Ishikawa (cell line): ENCODE results near the gene TSPAN9.

Source experiments
- CEBPB ChIP-seq: IDR thresholded peaks from 2 replicates; pipeline ENCODE4 v1.6.1; 2012
- CREB1 ChIP-seq: IDR thresholded peaks from 2 replicates; pipeline ENCODE4 v1.6.1; 2012; ENCODE audit warnings: low read depth
- EGR1 ChIP-seq: IDR thresholded peaks from 2 replicates; pipeline ENCODE4 v1.6.1; 2012
- EP300 ChIP-seq: IDR thresholded peaks from 2 replicates; pipeline ENCODE4 v1.6.1; 2012; ENCODE audit warnings: borderline replicate concordance
- FOXM1 ChIP-seq: IDR thresholded peaks from 2 replicates; pipeline ENCODE4 v1.6.1; 2012; ENCODE audit warnings: low read depth, borderline replicate concordance
- NFIC ChIP-seq: IDR thresholded peaks from 2 replicates; pipeline ENCODE4 v1.6.1; 2012
- RAD21 ChIP-seq: IDR thresholded peaks from 2 replicates; pipeline ENCODE4 v1.6.1; 2012; ENCODE audit warnings: low read depth
- TAF1 ChIP-seq: IDR thresholded peaks from 2 replicates; pipeline ENCODE4 v1.6.1; 2012; ENCODE audit warnings: low read depth, mild to moderate bottlenecking
- TCF12 ChIP-seq: IDR thresholded peaks from 2 replicates; pipeline ENCODE4 v1.6.1; 2012; ENCODE audit warnings: low read depth
- TEAD4 ChIP-seq: IDR thresholded peaks from 2 replicates; pipeline ENCODE4 v1.6.1; 2012
- YY1 ChIP-seq: IDR thresholded peaks from 2 replicates; pipeline ENCODE4 v1.6.1; 2012; ENCODE audit warnings: low read depth
- ZBTB7A ChIP-seq: IDR thresholded peaks from 2 replicates; pipeline ENCODE4 v1.6.1; 2012; ENCODE audit warnings: low read depth
- TF ChIP-seq, protein P1 (sequence below): IDR thresholded peaks from 2 replicates; pipeline ENCODE4 v1.6.1; 2012
- TF ChIP-seq, protein P2 (sequence below): IDR thresholded peaks from 2 replicates; pipeline ENCODE4 v1.6.1; 2012; ENCODE audit warnings: low read depth, mild to moderate bottlenecking
- TF ChIP-seq, protein P3 (sequence below): IDR thresholded peaks from 2 replicates; pipeline ENCODE4 v1.6.1; 2012

TSPAN9 gene

DNA sequence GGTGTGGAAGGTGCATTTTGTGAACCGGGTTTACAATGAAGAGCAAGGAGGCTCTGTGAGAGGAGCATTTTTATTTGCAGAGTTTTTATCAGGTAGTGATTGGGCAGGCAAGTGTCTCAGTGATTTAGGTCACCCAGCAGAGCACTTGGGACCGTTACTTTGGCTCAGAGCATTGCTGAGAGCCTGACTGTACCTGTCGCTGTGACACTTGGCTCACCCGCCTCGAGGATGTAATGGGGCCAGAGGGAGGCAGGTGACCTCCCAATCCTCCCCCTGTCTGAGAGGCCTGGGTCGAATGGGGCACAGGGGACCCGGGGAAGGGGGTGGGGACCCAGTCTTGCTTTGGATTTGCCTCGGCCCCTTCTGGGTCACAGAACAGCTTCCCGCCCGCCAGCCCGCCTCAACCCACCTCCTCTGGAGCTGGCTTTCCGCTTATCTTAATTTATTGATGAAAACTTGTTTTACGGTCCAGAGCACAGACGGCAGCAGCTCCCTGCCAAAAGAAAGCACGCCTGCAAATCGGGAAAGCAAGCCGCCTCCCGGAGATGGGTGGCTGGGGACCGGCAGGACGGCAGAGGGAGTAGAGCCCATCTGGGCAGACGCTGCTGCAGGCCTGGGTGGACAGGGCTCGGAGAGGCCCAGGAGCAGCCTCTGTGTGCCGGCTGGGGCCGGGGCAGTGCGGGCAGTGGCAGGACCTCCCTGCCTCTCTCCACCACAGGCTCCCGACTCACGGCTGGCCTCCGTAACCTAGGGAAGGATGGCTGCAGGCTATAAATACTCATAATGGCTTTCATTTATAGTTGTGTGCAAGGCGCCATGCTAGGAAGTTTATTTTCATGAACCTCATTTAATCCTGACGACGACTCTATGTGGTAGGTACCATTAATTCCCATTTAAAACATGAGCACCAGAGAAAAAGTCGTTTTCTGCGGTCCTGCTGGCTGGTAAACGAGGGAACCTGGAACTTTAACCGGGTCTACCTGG lies 187.1 kb downstream of the TSPAN9 start:
- no peak for TF ChIP-seq RAD21
- no peak for TF ChIP-seq FOXM1
- TF ChIP-seq CEBPB, result no peak
- TF ChIP-seq, protein P1, sequence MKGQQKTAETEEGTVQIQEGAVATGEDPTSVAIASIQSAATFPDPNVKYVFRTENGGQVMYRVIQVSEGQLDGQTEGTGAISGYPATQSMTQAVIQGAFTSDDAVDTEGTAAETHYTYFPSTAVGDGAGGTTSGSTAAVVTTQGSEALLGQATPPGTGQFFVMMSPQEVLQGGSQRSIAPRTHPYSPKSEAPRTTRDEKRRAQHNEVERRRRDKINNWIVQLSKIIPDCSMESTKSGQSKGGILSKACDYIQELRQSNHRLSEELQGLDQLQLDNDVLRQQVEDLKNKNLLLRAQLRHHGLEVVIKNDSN, result no peak

DNA sequence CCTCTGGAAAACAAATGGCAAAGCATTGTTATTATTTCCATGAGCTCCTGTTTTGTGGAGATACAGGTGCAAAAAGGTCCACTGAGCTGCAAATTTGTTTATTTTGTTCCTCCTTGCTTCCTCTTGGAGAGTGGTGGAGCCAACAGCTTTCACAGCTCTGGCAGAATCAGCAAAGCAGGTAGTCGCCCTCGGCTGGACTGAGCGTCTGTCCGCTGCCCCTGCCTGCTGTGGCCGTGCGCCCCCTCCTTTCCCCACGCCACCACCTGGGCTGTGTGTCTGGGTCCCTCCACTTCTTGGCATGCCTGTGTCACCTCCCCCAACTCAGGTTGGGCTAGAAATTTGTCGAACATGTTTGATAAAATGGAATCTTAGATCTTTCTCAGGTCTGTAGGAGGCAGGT lies 188.2 kb downstream of the TSPAN9 start:
- TF ChIP-seq EGR1 (no peak), RAD21 (no peak), TAF1 (no peak), YY1 (no peak), TEAD4 (no peak), EP300 (no peak), FOXM1 (no peak), CEBPB (no peak), CREB1 (no peak), NFIC (no peak), ZBTB7A (no peak), TCF12 (no peak)
- TF ChIP-seq, protein P2, sequence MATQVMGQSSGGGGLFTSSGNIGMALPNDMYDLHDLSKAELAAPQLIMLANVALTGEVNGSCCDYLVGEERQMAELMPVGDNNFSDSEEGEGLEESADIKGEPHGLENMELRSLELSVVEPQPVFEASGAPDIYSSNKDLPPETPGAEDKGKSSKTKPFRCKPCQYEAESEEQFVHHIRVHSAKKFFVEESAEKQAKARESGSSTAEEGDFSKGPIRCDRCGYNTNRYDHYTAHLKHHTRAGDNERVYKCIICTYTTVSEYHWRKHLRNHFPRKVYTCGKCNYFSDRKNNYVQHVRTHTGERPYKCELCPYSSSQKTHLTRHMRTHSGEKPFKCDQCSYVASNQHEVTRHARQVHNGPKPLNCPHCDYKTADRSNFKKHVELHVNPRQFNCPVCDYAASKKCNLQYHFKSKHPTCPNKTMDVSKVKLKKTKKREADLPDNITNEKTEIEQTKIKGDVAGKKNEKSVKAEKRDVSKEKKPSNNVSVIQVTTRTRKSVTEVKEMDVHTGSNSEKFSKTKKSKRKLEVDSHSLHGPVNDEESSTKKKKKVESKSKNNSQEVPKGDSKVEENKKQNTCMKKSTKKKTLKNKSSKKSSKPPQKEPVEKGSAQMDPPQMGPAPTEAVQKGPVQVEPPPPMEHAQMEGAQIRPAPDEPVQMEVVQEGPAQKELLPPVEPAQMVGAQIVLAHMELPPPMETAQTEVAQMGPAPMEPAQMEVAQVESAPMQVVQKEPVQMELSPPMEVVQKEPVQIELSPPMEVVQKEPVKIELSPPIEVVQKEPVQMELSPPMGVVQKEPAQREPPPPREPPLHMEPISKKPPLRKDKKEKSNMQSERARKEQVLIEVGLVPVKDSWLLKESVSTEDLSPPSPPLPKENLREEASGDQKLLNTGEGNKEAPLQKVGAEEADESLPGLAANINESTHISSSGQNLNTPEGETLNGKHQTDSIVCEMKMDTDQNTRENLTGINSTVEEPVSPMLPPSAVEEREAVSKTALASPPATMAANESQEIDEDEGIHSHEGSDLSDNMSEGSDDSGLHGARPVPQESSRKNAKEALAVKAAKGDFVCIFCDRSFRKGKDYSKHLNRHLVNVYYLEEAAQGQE, result no peak
- TF ChIP-seq, protein P3, sequence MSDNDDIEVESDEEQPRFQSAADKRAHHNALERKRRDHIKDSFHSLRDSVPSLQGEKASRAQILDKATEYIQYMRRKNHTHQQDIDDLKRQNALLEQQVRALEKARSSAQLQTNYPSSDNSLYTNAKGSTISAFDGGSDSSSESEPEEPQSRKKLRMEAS, result no peak
- TF ChIP-seq, protein P1, result no peak

DNA sequence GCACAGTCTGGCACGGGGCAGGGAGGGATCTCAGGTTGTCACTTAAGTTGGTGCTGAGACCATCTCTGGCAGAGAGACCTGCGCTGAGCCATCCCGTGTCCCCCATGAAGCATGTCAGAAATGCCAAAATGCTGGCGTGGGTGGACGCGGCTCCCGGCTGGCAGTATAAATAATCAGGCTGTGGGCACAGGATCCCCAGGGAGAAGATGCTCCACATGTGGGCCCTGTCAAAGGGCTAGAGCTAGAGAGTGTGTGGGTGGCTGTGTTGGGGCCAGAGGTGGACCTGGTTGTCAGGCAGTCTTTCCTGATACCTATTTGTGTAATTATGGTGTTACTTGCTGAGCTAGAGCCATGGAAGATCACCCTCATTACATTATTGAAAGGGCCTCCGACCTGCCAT lies 189.5 kb downstream of the TSPAN9 start:
- TF ChIP-seq FOXM1, result no peak
- no peak for TF ChIP-seq NFIC
- TF ChIP-seq CEBPB, result no peak
- TF ChIP-seq, protein P1, result no peak
- TF ChIP-seq, protein P3, result no peak
- no peak for TF ChIP-seq TCF12
- TF ChIP-seq TEAD4, result no peak
- TF ChIP-seq, protein P2, result no peak
- no peak for TF ChIP-seq YY1
- no peak for TF ChIP-seq EP300
- no peak for TF ChIP-seq ZBTB7A
- no peak for TF ChIP-seq CREB1
- no peak for TF ChIP-seq TAF1
- no peak for TF ChIP-seq EGR1
- TF ChIP-seq RAD21, result no peak

DNA sequence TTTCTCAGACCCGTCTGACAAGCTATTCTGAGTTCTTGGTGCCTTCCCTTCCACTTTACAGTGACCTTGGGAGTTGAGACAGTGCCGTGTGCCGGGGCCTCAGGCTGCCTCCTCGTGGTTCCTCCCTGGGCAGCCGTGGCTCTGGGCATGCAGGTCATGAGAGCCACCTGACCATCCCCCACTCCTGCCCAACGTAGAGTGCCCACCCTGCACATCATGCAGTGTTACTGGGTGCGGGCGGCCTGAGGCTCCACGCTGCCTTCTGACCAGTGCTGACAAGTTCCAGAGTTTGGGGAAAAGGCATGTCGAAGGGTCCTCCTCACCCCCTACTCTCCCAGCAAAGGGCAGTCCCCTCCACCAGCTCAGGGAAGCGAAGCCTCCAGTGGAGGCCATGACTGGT lies 190.5 kb downstream of the TSPAN9 start:
- TF ChIP-seq EGR1 (no peak), EP300 (no peak), CREB1 (no peak), FOXM1 (no peak), YY1 (no peak), TAF1 (no peak), TEAD4 (no peak), TCF12 (no peak), NFIC (no peak), RAD21 (no peak), ZBTB7A (no peak), CEBPB (no peak)
- TF ChIP-seq, protein P2, result no peak
- TF ChIP-seq, protein P3, result no peak
- TF ChIP-seq, protein P1, result no peak
